LNCaP clone FGC (cell line): ENCODE results near the gene SLC2A13.

Experiments used
- DNase-seq: peaks from one replicate; pipeline ENCODE4 v3.0.0-alpha.2; 2011; ENCODE audit warnings: low read depth
- H3K4me3 ChIP-seq: 2 replicates; pipeline ENCODE4 v1.5.1; 2011; ENCODE audit warnings: mild to moderate bottlenecking, low read depth, low read length, control low read depth
- TF ChIP-seq, protein P1 (sequence below): IDR thresholded peaks from 2 replicates; pipeline ENCODE4 v1.5.1; 2012; ENCODE audit warnings: mild to moderate bottlenecking; ENCODE audit not compliant: control insufficient read depth, insufficient read depth; ENCODE audit errors: extremely low read depth

Gene SLC2A13

DNA sequence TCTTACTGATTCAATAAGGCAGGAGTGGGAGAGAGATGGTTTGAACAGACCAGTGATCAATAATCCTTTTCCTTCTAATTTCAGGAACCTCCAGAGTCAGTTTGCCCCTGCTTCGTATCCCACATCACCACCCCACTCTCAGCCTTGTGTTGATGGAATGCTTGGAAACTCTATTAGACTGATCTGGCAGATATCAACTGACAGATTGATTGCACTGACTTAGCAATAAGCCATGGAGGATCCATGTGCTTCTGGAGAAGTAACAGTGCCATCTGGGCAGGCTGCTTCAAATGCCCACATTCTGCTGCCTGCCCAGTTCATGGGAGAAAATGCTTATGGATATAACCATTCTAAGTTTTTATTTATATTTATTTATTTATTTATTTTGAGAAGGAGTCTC, 218.0 kb downstream of the SLC2A13 start:
- DNase-seq: no peak
- TF ChIP-seq, protein P1, sequence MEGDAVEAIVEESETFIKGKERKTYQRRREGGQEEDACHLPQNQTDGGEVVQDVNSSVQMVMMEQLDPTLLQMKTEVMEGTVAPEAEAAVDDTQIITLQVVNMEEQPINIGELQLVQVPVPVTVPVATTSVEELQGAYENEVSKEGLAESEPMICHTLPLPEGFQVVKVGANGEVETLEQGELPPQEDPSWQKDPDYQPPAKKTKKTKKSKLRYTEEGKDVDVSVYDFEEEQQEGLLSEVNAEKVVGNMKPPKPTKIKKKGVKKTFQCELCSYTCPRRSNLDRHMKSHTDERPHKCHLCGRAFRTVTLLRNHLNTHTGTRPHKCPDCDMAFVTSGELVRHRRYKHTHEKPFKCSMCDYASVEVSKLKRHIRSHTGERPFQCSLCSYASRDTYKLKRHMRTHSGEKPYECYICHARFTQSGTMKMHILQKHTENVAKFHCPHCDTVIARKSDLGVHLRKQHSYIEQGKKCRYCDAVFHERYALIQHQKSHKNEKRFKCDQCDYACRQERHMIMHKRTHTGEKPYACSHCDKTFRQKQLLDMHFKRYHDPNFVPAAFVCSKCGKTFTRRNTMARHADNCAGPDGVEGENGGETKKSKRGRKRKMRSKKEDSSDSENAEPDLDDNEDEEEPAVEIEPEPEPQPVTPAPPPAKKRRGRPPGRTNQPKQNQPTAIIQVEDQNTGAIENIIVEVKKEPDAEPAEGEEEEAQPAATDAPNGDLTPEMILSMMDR: no peak
- H3K4me3 ChIP-seq: no peak overlapping the region

DNA sequence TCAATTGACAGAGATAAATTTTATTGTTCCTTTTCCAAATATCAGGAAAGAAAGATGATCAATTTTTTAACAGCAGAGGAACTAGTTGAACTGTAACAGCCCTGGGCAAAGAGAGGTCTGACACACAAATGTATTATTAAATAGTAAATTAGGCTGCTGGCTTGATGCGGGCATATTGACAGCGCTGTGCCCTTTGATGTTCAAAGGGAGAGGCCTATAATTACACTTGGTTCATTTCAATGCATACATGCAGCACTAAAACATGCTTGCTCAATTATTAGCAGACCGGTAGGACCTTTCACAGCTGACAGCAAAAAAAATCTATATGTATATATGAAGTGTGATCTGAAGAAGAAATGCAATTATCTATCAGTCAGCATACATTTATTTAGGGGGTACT, 219.8 kb downstream of the SLC2A13 start:
- TF ChIP-seq, protein P1: no peak

DNA sequence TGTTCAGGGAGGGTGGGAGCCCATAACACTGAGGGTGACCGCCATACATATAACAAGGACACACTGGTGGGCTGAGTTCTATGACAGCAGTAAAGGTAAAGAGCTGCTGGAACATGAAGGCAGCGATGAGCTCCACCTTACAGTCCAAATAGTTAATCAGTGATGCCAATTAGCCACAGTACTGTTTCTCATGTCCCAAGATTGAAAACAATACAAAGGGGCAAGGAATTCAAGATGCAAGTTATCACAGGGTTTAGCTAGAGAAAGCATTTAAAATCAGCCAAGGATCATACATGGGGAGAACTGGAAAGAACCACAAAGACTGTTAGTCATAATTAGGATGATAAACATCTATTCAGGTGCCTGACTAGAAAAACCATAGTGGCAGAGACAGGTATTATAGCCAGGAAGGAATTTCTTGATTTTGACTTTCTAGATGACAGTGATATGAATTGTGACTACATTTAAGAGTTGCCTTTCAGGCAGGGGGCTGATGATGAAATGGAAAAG, 221.2 kb downstream of the SLC2A13 start:
- no peak overlapping the region for H3K4me3 ChIP-seq
- TF ChIP-seq, protein P1: no peak
- DNase-seq: no peak

More for the DNA sequence above, 219.8 kb downstream of the SLC2A13 start:
- DNase-seq: no peak
- H3K4me3 ChIP-seq: no peak overlapping the region

DNA sequence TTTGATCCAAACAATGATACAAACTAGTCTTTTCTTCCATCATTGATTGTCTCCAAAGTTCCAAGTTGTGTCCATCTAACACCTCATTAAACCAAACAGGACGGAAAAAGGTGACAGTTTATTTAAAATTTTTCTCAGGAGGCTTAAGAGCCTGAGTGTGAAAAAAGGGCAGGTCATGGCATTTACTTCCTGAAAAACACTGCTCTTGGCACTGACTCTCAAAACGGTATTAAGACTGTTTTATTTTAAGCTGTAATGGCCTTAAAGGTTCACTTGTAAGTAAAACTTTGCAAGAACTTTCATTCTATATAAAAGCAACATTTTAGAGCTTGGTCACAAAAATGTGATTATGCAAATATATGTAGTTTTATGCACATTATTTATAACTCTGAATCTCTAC, 222.5 kb downstream of the SLC2A13 start:
- H3K4me3 ChIP-seq: no peak overlapping the region
- TF ChIP-seq, protein P1: no peak

DNA sequence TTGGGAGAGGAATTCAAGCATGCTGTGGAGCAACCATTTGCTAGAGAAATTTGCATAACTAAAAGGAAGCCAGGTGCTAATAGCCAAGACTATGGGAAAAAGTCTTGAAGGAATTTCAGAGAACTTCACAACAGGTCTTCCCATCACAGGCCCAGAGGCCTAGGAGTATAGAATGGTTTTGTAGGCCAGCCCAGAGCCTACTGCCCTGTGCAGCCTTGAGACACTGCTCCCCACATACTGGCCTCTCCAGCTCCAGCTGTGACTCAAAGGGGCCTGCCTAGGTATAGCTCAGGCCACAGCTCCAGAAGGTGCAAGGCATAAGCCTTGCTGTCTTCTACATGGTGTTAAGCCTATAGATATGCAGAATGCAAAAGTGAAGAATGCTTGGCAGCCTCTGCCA, 227.1 kb downstream of the SLC2A13 start:
- H3K4me3 ChIP-seq: no peak overlapping the region
- no peak for DNase-seq
- TF ChIP-seq, protein P1: no peak

More for the DNA sequence above, 222.5 kb downstream of the SLC2A13 start:
- no peak for DNase-seq

DNA sequence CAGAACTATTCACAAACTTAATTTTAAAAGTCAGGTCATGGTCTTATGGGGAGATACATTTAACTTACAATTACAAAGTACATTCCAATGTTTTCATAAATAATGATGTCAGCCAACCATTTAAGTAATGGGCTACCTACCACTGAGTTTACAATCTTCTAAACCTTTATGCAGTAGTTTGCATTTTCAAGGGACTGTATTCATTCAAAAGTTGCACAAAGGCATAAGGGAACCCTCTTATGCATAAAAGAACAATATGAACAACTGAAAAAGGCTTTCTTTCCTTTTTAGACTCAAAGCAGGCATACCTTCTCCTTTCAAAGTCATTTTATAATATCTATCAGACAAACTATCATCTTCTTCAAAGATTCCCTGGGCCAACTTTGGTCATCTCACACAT, 230.2 kb downstream of the SLC2A13 start:
- H3K4me3 ChIP-seq: no peak overlapping the region
- no peak for DNase-seq
- TF ChIP-seq, protein P1: no peak

DNA sequence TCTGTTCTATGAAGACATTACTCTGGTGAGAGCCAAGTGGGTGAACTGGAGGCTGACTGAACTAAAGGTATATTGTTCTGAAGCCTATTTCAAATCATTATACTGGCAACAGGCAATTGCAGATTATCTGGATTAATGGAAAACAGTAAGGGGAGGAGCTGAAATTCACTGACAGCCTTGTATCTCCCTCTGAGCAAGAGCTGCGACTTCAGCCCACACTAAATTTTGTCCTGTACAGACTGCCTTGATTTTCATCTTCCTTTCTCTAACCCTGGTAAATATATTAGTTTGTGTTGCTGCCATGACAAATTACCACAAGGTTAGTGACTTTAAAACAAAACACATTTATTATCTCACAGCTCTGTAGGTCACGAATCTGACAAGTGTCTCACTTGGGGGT, 231.1 kb downstream of the SLC2A13 start:
- TF ChIP-seq, protein P1: no peak
- DNase-seq: no peak
- no peak overlapping the region for H3K4me3 ChIP-seq
